HuH-7.5 (cell line): Measurements from ENCODE around the gene KMT2A.
"Not testable (repeated sequence)": the region's sequence is repeated elsewhere in the genome, so short reads cannot be mapped to it uniquely, and the experiment has no call there.

Experiments used
- DNase-seq: peaks from one replicate; pipeline ENCODE4 v3.0.0; 2011; ENCODE audit warnings: low spot score

KMT2A gene

DNA sequence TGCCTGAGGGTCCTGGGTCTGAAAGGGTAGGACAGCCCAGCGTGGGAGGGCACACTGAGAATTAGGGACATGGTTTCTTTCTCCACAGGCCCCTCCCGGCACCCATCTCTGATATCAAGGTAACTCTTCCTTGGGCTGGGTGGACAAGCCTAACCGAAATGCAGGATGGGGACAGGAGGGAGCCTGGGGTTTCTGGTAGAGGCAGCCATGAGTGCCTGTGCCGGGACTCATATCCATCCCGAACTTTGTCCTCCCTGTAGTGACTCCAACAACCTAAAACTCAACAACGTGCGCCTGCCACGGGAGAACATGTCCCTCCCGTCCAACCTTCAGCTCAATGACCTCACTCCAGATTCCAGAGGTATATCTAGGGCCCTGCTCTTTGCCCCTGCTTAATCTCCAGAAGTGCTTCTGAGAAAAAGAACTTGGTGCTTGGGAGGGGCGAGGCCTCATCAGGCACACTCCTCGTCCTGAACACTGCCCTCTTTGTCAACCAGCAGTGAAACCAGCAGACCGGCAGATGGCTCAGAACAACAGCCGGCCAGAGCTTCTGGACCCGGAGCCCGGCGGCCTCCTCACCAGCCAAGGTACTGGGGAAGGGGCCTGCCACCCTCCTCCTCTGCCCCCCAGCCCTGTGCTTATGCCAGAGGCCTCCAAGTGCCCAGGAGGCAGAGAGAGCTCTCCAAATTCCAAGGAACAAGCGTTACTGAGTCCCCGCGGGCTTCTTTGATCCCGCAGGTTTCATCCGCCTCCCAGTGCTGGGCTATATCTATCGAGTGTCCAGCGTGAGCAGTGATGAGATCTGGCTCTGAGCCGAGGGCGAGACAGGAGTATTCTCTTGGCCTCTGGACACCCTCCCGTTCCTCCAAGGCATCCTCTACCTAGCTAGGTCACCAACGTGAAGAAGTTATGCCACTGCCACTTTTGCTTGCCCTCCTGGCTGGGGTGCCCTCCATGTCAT lies 97.8 kb downstream of the KMT2A start:
- DNase-seq: no peak

DNA sequence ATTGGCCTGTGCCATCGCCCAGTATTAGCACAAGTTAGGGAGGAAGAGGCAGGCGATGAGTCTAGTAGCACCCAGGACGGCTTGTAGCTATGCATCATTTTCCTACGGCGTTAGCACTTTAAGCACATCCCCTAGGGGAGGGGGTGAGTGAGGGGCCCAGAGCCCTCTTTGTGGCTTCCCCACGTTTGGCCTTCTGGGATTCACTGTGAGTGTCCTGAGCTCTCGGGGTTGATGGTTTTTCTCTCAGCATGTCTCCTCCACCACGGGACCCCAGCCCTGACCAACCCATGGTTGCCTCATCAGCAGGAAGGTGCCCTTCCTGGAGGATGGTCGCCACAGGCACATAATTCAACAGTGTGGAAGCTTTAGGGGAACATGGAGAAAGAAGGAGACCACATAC lies 99.0 kb downstream of the KMT2A start:
- DNase-seq: no peak

DNA sequence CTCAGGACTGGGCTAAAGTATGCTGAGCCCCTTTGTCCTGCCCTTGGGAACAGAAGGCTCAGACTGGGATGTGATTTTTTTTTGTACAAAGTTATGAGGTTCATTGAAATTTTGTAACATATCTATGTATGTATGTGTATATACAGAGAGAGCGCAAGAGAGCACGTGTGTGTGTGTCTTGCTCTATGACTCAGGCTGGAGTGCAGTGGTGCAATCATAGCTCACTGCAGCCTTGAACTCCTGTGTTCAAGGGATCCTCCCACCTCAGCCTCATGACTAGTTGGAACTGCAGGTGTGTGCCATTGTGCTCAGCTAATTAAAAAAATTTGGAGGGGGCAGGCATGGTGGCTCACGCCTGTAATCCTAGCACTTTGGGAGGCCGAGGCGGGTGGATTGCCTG lies 100.4 kb downstream of the KMT2A start:
- DNase-seq: no peak

DNA sequence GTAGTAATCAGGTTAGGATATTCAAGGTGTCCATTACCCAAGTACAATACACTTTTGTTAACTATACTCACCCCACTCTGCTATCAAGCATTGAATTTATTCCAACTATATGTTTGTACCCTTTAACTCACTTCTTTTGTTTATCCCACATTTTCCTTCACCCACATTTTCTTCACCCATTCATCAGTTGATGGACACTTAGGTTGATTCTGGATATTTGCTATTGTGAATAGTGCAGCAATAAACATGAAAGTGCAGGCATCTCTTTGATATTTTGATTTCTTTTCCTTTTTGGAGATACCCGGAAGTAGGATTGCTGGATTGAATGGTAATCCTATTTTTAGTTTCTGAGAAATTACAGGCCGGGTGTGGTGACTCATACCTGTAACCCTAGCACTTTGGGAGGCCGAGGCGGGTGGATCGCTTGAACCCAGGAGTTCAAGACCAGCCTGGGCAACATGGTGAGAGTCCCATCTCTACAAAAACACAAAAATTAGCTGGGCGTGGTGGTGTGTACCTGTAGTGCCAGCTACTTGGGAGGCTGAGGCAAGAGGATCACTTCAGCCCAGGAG lies 101.2 kb downstream of the KMT2A start:
- DNase-seq: no peak

DNA sequence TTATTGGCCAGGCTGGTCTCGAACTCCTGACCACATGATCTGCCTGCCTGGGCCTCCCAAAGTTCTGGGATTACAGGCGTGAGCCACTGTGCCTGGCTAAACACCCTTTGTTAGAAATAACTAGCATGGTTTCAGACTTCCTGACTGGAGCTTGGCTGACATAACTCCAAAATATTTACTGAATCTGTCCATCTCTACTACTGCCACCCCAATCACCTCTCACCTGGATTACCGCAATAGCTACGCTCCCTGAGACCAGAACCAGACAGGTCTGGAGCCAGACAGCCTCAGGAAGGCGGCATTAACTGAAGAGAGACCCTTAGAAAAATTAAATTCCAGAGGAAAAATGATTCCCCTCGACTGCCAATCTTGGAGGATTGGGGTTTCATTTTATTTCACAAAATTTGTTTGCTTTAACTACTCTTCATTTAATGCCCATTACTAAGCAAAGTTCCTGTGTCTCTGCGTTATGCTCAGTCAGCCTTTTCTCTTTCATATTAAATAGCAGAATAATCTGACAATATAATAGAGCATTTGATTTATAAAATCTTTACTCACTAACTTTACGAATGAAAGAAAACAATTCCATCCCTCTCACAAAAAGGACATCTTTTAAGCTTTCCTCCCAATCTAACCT lies 107.8 kb downstream of the KMT2A start:
- DNase-seq: no peak

DNA sequence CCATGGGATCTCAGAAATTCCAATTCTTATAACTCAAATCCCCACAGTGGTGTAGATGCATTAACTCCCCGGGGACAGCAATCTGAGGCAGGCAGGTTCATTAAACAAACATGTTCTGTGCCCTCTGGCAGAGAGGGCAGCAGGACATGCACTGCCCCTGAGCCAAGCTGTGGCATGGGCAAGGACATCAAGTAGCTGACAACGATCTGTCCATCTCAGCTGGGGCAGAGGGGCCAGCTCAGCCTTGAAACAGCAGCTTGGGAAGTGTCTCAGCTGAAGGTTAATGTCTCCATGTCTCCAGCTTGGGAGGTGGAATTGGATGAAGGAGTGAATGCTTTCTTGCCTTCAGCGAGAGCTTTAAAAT lies 108.3 kb downstream of the KMT2A start:
- no peak for DNase-seq

DNA sequence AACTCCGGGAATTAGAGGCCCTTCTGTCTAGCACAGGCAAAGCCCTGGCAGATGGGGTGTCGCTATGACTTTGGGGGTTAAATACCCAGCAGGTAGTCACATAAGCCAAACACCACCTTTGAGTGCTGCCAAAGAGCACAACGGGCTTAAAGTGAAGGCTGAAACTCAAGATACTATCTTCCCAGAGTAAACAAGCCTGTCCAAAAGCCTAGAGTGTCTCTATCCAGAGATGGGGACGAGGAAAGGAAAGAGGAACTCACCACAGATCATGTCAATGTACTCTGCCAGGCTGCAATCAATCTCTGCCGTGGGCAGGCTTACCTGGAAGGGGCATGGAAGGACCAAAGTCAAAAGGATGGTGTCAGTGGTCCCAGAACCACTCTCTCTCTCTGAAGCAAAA lies 109.2 kb downstream of the KMT2A start:
- no peak for DNase-seq

DNA sequence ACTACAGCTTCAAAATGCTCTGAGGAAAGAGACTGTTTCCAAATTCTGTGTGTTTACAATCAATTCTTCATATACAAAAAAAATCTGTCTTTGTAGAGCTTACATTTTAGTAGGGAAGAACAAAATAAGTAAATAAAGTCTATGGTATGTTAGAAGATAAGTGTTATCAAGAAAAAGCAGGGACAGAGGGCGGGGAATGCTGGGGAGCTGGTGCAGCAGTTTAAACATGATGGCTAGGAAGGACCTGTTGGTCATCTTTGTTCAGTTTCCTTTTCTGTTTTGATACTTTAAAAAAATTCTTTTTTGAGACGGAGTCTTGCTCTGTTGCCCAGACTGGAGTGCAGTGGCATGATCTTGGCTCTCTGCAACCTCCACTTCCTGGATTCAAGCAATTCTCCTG lies 110.8 kb downstream of the KMT2A start:
- DNase-seq: no peak

DNA sequence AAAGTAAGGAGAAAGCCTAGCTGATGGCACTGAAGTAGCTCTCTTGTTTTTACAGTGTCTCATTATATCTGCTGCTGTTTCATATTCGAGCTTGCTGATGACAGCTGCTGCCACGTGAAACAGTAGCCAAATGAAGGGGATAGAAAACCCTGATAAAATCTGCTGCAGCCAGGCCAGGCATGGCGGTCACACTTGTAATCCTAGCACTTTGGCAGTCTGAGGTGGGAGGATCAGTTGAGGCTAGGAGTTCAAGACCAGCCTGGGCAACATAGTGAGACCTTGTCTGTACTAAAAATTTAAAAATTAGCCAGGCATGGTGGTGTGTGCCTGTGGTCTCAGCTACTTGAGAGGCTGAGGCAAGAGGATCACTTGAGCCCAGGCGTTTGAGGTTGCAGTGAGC lies 116.0 kb downstream of the KMT2A start:
- no peak for DNase-seq

DNA sequence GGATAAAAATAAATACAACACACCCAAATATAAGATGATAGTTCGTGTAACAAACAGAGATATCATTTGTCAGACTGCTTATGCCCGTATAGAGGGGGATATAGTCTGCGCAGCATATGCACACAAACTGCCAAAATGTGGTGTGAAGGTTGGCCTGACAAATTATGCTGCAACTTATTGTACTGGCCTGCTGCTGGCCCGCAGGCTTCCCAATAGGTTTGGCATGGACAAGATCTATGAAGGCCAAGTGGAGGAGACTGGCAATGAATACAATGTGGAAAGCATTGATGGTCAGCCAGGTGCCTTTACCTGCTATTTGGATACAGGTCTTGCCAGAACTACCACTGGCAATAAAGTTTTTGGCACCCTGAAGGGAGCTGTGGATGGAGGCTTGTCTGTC lies 124.5 kb downstream of the KMT2A start:
- no peak for DNase-seq

DNA sequence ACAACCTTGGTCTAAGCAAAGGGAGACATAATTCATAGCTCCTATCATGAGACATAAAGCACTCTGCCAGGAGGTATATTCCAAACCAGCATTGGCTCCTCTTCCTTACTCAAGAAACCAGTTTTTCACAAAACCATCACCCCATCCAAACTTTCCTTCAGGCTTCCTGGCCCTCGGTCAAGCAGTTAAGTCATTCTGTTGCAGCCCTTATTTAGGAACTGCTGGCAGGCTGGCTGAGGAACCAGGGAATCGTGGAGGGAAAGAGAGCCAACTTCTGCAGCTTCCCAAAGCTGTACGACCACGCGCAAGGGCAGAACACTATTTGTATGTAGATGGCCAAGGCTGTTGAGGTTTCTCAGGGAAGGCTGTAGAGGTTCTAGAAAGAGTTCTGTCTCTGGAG lies 128.8 kb downstream of the KMT2A start:
- DNase-seq: no peak

DNA sequence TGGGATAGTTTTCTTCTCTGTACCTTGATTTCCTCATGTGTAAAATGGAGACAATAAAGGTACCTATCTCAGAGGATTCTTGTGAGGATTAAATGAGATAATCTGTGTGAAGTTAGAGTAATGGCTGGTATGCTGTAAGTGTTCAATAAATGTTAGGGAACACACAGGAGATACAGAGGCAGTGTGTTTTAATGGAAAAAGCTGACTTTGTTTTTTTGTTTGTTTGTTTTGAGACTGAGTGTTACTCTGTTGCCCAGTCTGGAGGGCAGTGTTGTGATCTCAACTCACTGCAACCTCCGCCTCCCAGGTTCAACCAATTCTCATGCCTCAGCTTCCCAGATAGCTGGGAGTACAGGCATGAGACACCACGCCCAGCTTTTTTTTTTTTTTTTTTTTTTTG lies 133.4 kb downstream of the KMT2A start:
- DNase-seq: no peak

DNA sequence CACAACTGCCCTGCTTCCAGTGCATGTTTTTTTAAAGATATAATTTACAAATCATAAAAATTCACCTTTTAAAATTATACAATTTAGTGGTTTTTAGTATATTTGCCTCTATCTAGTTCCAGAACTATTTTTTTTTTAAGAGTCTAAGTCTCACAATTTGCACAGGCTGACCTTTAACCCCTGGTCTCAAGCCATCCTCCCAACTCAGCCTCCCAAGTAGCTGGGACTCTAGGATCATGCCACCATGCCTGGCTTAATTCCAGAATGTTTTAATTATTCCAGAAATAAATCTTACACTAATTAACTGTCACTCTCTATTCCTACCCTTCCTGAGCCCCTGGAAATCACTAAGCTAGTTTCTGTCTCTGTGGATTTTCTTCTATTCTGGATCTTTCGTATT lies 134.5 kb downstream of the KMT2A start:
- no peak for DNase-seq

DNA sequence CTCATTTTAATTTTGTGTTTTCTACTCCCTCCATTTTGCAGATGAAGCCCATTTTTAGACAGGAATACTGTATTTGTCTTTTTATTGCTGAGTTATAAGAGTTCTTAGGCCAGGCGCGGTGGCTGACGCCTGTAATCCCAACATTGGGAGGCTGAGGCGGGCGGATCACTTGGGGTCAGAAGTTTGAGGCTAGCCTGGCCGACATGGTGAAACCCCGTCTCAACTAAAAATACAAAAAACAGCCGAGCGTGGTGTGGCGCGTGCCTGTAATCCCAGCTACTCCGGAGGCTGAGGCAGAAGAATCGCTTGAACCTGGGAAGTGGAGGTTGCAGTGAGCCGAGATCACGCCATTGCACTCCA lies 135.4 kb downstream of the KMT2A start:
- DNase-seq: not testable (repeated sequence)

DNA sequence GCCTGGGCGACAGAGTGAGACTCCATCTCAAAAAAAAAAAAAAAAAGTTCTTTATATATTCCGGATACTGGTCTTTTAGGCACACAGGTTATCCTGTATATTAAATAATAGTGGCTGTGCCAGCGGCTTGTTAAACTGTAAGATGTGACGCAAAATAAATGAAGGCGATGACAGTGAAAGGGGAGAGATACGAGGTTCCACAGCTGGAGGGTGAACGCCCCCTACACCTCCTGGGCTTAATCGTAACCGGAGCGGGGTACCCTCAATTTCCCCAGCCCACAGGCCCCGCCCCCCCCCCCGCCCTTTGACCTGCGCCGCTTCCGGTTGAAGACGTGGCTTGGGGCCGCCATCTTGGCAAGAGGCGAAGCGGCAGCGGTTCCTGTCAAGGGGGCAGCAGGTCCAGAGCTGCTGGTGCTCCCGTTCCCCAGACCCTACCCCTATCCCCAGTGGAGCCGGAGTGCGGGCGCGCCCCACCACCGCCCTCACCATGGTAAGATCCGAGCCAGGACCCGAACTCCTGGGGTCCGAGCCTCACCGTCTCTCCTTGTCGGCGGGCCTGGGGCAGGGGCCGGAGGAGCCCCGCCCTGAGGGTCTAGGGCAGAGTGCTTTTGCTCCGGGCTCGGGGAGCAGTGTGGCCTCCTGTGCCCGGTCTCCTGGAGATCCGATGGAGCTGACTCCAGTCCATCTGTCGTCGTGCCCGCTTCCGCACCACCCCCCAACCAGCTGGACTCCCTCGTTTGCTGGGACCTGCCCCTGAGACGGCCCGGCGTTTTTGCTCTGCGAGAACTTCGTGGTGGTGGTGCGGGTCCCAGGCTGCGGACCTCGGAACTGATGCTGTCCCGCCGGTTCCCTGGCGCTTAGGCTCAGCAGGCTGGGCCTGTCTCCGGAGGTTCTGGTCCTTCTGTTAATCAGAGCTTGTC lies 136.0 kb downstream of the KMT2A start, which contains the start of gene ARCN1:
Gene ARCN1, plus strand, starts transcription at position 349 of the 920 bp plus-strand sequence. Its CDS starts 139 bp downstream, at position 488.
- peak; percentile 52 for DNase-seq

DNA sequence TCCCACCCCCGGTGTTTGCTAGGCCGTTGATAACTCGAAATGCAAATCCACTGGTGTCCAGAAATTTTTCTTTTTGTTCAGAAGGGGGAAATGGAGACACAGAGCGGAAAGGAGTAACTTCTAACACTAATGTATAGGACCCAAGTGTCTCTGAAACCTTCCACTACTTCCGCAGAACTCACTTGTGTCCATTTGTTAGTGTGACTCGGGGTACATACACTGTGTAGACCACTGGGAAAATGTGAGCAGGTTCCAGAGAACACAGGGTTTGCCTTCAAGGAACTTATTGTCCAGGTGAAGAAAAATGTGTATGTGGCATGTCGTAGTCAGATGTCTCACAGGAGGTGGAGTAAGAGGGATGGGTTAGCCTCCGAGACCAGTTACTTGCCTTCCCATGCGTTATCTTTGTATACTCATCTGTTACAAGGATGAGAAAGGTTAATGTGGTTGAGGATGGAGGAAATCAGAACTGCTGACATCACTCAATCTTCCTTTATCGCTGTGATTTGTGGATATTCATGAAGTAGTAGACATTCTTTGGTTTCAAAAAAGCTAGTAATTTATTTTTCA lies 136.8 kb downstream of the KMT2A start:
- DNase-seq: no peak

DNA sequence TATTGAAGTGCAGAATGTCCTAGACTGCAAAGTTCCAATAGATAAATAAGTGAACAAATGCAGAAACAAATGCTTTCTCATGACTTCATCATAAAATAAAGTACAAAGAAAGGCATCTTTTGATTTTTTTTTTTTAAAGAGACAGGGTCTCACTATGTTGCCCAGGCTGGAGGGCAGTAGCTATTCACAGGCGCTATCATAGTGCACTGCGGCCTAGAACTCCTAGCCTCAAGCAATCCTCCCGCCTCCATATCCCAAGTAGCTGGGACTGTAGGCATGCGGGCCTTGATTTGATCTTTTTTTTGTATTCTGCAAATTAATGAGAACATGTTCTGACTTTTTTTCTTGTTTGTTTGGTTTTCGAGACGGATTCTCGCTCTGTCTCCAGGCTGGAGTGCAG lies 138.3 kb downstream of the KMT2A start:
- DNase-seq: no peak
